ENCODE results near the gene CDK16.
A peak's percentile ranks its signal among the peaks of the same experiment; 100 is the strongest.

The CDK16 gene

DNA sequence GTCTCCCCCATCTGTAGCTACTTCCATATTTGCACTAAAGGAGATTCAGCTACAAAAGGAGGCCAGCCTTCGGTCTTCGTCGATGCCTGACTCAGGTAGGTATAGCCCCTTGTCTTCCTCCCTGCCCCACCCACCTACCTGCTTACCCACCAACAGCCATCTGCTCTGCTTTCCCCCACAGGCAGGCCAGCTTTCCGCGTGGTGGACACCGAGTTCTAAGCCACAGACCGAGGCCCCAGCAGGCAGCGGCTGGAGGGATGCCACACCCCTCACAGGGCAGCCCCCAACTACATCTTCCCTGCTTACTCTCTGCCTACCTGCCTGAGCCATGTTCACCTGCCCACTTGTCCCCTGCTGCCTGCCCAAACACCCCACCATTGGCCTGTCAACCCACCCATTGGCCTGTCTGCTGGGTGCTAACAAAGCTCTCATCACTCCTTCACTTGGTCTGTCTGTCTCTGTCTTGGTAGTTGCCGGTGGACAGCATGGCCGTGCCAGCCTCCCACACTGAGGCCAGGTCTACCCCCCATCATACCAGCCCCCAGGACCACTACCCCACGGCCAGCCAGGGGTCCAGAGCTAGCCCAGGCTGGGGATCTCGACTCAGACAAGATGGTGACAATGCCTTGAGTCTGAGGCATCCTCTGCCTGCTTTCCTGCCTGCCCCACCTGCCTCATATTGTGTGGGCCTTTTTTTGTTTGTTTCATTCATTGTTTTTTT lies 10.2 kb downstream of the CDK16 start:
- DNase-seq (ENCODE audit: low read depth), result no peak

DNA sequence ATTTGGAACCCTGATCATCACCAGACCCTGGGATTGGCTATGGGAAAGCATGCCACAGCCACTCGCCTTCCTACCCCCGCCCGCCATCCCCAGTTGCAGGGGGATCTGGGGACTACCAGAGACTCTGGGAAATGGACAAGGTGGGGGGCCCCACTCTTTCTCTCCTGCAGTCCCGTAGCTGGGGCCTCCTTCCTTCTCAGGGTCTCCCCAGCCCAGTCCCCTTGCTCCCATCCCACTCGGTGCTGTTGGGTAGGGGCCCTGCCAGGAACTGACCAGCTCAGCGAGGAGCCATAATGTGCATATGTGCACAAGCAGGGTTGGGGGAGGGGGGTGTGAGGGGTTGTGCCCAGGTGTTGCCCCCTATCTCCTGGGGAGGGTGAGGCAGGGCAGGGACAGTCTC lies 10.9 kb downstream of the CDK16 start:
- no peak for DNase-seq (ENCODE audit: low read depth)

DNA sequence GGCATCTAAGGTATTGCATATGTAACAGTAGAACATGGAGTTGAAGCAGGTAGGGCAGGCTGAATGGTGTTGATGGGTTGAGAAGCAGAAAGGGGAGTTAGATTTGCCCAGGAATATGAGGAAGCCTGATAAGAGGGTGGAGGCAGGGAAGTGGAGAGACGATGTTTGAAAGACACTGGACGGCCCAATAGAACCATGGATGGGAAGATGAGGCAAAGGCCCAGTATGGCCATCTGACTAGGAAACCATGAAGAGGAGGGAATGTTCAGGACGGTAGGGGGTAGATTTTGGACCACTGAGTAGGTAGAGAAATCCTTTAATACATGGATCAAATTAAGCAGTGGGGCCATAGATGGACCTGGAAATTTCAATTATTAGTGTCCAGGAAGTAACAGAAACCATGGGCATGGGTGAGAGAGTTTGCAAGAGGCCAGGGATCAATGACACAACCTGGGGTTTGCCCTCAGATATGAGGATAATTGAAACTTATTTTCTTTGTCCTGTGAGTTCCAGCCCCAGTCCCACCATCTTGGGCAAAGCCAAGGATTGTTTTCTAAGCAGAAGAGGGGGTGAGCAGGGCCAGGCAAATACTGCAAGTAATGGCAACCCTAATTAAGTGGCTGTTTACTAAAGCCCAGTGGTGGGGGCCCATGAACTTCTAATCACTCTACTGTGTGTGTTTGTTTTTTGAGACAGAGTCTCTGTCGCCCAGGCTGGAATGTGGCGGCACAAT lies 11.8 kb downstream of the CDK16 start:
- no peak for DNase-seq (ENCODE audit: low read depth)

DNA sequence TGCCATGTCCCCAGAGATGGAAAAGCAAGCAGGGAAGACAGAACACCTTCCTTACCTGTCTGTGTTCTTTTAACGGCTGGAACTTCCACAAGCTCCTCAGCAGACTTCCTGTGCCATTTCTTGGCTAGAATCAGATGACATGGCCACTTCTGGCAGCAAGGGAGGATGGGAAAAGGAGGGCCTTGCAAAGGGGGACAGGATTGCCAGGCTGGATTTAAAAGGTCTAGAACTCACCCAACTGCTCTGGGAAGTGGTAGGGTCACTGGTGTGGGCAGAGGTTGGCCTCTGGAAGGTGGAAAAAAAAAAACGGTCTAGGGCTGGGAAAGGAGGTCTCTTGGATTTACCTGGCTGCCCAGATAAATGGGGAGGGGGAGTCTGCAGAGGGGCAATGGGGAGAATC lies 12.7 kb downstream of the CDK16 start:
- no peak for DNase-seq (ENCODE audit: low read depth)

DNA sequence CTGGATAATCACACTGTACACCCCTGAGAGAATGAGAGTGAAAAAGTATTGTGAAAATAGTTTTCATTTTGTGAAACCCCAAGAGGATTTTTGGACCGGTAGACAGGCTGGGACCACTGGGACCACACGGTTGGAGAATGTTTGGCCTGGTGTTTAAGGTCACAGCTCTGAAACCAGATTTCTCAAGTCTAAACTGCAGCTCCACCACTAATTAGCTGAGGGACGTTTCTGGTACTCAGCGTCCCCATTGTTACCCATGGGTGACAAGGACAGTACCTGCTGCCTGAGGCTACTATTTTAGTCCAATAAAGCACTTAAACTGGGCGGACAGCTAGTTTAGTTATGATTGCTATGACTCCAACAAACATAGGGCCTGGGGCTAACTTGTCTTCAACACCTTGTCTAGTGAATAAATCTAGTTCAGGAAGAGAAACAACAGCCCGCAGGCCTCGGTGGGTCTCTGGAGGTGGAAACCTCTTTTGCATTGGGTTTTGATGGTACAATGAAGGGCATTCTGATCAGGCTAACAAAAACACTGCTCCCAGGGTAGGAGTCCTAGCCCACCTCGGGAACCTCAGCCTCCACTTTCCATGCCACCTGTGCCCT lies 13.8 kb downstream of the CDK16 start:
- no peak for DNase-seq (ENCODE audit: low read depth)

DNA sequence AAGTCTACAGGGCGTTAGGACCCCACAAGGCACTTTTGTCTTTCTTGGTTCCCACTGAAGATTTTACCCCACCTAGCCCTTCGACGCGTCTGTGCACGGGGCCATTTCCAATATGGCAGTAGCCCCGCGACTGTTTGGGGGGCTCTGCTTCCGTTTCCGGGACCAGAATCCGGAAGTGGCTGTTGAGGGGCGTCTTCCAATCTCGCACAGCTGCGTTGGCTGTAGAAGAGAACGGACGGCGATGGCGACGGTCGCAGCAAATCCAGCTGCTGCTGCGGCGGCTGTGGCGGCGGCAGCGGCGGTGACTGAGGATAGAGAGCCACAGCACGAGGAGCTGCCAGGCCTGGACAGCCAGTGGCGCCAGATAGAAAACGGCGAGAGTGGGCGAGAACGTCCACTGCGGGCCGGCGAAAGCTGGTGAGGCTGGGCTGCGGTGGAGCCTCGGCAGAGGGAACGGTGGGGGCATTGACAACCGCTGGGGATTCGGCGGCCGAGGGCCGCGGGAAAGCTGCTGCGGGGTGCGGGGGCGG lies 14.4 kb downstream of the CDK16 start, which contains the start of gene USP11:
Gene USP11, plus strand, starts transcription at position 207 of the 530 bp plus-strand sequence. Its CDS starts 35 bp downstream, at position 242.
- peak; percentile 12 for DNase-seq (ENCODE audit: low read depth)

DNA sequence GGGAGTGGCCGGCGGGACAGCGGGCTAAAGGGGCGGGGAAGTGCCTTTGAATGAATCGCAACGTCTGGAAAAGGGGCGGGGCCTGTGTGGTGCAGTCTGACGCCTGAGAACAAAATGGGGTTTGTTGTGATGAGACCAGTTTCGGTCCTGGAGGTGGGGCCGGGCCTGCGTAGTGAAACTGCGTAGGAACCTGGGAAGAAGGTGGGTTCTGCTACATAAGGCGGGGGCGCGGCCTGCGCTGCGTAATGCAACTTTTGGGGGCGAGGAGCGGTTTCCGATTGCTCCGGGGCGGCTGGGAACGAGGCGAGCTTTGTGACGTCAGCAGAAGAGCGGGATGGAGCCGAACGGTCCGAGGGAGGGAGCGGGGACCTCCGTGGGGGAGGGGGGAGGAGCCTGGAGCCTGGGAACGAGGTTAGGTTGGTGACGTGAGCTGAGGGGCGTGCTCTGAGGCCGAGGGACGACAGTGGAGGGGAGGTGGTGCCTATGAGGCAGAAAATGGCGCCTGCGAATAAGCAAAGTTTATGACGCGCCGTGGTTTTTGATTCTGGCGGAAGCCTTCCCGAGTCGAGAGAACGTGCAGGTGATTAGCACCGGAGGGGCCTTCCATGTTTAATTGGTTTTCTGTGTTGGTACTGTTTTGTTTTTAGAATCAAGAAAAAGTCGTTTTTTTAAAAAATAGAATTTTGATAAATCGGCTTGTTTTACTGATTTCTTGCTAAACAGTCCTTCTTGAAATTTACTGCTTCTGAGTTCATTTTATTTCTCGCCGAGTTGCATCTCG lies 15.0 kb downstream of the CDK16 start:
- peak; percentile 94 for DNase-seq (ENCODE audit: low read depth)

DNA sequence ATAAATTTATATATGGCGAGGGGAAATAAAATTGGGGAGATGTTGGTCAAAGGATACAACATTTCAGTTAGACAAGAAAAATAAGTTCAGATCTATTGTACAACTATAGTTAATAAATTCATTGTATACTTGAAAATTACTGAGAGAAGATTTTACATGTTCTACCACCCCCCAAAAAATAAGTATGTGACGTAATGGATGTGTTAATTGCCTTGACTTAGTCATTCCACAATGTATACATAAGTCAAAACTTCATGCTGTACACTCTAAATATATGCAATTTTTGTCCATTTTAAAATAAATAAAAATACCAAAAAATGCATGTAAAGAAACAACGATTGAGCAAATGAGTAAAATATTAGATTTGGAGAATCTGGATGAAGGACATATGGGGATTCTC lies 16.1 kb downstream of the CDK16 start:
- no peak for DNase-seq (ENCODE audit: low read depth)

DNA sequence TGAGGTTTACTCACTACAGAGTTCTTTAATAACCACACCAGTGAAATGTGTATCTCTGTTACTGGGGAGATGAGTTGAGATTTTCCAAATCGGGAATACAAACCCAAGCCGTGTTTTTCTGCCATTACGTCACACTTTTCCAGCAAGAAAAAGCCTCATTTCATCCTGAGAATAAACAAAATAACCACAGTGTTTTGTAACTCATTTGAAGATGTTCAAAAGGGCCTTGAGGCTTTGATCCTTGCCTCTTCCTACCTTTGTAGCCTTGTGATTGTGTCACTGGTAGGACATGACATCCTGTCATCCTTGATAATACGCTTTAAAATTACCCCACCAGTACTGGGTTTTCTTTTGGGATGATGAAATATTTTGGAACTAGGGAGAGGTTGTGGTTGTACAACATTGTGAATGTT lies 17.2 kb downstream of the CDK16 start:
- DNase-seq (ENCODE audit: low read depth), result no peak

DNA sequence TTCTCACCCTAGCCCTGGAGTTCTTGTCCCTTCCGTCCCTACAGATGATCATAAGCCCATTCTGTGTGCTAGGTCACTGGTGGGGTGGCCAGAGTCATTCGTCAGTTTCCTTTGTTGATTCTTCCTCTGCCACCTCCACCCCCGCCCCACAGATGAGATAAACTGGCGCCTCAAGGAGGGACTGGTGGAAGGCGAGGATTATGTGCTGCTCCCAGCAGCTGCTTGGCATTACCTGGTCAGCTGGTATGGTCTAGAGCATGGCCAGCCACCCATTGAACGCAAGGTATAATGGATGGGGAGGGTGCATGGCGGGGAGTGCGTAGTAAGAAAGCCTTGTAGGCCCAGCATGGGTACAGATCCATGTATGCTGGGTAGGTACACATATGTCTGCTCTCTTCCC lies 20.7 kb downstream of the CDK16 start:
- DNase-seq (ENCODE audit: low read depth), result no peak

DNA sequence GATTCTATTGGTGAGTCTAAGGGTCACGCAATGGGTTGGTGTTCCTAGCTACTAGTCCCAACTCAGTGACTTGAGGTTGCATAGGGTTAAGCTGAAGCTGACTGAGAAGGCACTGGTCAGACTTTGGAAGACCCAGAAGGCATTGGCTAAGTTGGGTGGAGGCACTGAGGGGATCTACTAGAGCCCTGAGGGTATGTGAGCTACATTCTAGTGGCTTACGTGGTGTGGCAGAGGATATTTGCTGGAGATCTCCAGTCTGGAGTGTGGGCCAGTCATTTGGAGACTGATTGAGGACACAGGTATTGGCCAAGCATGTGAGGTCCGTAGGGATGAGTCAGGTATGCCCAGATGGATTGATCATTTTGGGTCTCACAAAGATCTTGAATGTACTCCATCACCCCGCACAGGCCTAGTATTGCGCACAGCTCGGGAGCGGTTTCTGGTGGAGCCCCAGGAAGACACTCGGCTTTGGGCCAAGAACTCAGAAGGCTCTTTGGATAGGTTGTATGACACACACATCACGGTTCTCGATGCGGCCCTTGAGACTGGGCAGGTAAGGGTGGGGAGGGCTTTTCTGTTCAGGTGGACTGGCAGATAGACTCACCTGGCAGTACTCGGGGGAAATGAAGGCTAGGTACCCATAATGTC lies 21.5 kb downstream of the CDK16 start:
- no peak for DNase-seq (ENCODE audit: low read depth)

DNA sequence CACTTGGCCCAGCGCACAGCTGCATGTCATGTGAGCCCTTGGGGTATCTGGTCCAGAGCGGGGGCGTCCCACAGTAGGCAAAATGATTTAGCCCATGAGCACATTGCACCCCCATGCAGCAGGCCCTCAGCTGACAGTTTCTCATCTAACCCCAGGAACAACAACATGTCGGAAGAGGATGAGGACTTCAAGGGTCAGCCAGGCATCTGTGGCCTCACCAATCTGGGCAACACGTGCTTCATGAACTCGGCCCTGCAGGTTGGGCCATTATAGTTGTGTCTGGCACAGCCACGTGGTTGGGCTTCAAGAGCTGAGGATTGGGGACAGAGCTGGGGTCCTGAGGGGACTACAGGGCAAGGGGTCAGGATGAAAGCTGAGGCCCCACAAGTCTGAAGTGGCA lies 22.1 kb downstream of the CDK16 start:
- DNase-seq (ENCODE audit: low read depth), result no peak

DNA sequence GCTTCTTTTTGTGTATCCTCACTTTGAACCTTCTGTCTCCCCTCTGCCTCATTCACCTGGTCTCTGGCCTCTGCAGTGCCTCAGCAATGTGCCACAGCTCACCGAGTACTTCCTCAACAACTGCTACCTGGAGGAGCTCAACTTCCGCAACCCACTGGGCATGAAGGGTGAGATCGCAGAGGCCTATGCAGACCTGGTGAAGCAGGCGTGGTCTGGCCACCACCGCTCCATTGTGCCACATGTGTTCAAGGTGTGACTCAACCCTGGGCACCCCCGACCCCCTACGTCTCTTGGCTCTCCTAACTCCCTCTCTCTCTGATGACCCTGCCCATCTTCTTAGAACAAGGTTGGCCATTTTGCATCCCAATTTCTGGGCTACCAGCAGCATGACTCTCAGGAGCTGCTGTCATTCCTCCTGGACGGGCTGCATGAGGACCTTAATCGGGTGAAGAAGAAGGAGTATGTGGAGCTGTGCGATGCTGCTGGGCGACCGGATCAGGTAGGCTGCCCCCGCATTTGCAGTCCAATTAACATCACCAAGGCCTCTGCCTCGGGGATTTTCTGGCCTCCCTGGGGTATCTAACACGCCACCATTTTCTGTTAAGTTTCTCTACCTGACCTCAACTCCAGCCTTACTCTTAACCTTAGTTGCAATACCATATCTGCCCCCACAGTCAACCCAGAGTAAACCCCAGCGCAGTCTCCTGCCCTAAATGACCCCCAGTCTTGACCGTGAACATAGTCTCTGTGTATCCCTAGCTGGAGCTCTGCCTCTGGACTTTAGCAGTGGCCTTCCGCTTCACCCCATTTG lies 22.9 kb downstream of the CDK16 start:
- no peak for DNase-seq (ENCODE audit: low read depth)

DNA sequence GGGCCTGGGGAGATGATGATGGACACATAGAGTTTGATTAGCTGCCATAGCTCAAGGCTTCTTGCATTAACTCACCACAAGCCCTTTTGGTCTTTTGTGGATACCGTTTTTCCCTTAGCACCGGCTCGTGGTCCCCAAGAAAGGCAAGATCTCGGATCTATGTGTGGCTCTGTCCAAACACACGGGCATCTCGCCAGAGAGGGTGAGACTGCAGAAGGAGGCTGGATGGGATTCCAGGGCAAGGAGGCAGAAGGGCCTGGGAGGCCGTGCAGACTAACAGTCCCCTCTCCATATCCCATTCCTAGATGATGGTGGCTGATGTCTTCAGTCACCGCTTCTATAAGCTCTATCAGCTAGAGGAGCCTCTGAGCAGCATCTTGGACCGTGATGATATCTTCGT lies 23.8 kb downstream of the CDK16 start:
- no peak for DNase-seq (ENCODE audit: low read depth)

DNA sequence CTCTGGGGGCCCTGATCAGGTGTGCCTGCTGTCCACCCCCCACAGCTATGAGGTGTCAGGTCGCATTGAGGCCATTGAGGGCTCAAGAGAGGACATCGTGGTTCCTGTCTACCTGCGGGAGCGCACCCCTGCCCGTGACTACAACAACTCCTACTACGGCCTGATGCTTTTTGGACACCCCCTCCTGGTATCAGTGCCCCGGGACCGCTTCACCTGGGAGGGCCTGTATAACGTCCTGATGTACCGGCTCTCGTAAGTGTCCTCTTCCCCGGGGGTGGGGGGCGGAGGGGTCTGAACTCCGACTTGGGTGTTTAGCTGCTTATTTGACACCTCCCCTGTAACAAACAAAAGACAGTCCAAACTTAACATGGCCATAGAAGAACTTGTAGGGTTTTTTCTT lies 24.9 kb downstream of the CDK16 start:
- DNase-seq (ENCODE audit: low read depth), result no peak

DNA sequence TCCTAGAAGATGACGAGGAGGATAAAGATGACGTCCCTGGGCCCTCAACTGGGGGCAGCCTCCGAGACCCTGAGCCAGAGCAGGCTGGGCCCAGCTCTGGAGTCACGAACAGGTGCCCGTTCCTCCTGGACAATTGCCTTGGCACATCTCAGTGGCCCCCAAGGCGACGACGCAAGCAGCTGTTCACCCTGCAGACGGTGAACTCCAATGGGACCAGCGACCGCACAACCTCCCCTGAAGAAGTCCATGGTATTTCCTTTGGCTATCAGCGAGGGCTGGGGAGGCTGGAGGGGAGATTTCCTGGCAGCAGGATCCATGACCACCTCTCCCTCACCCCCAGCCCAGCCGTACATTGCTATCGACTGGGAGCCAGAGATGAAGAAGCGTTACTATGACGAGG lies 26.2 kb downstream of the CDK16 start:
- no peak for DNase-seq (ENCODE audit: low read depth)

DNA sequence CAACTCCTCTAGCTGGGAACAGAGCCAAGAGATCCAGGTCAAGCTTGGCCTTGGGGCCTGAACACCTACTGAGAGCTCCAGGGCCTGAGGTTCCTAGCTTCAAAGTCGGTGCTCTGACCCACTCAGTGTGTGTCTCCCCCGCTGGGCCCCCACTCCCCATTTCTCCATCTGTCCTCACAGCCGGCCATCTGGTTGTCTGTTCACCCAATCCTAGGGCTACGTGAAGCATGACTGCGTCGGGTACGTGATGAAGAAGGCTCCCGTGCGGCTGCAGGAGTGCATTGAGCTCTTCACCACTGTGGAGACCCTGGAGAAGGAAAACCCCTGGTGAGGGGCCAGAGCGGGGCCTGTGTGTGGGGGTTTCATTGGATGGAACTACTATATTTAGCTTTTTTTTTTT lies 26.7 kb downstream of the CDK16 start:
- no peak for DNase-seq (ENCODE audit: low read depth)

DNA sequence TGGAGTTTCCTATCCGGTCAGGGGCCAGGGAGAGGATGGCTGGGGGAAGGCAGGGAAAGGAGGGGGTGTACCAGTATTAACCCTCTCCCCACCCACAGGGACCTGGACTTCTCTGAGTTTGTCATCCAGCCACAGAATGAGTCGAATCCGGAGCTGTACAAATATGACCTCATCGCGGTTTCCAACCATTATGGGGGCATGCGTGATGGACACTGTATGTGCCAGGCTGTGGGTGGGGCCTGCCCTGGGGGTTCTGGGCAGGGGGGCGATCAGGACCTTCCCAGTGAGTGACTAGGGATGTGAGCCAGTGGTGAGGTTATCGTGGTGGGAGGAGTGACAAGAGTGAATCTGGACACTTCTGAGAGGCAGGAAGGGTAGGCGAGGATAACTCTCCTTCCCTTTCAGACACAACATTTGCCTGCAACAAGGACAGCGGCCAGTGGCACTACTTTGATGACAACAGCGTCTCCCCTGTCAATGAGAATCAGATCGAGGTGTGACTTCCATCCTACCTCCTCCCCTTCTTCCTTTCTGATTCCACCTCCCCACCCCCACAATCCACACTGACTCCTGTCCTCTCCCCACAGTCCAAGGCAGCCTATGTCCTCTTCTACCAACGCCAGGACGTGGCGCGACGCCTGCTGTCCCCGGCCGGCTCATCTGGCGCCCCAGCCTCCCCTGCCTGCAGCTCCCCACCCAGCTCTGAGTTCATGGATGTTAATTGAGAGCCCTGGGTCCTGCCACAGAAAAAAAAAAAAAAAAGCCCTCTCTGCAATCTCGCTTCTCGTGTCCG lies 28.9 kb downstream of the CDK16 start:
- DNase-seq (ENCODE audit: low read depth), result no peak

DNA sequence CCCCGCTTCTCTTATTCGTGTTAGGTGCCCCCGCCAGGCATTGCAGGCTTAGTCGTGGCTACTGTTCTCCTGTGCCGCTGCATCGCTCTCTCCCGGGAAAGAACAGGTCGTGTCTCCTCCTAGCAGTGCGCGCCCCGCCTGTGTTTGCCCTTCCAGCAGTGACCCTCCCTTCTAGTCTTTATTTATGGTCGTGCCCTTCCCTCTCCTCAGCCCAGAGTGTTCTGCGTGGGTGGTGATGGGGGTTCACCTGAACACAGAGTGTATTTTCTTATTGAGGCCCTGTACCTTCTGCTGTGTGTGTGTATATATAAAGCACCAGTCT lies 29.5 kb downstream of the CDK16 start:
- no peak for DNase-seq (ENCODE audit: low read depth)

DNA sequence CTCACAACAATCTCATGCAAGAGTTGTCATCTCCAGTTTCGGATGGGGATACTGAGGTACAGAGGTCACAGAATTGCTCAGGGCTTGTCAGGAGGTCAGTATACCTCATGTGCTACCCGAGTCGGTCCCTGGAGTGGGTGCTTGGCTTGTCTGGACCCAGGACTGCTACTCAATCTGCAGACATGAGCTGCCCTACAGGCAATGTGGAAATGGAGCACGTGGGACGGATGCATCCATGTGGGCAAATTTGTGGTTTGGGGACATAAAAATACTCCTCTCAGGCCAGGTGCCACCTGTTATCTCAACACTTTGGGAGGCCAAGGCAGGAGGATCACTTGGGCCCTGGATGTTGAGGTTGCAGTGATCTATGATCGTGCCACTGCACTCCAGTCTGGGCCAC lies 30.1 kb downstream of the CDK16 start:
- no peak for DNase-seq (ENCODE audit: low read depth)

Measured in T follicular helper cell (primary cell).